A673 (cell line): Measurements from ENCODE around the gene GSG1L2.

ENCODE experiments used
- CTCF ChIP-seq: fragments of 300-800, 200-600 bp; sonication (generic); conservative IDR thresholded peaks from 2 replicates; pipeline ENCODE4 v1.5.1; 2017; ENCODE audit warnings: low read depth, mild to moderate bottlenecking, antibody characterized with exemption, low read length, moderate library complexity, mixed read lengths
- EZH2 ChIP-seq: fragments of 200-600 bp; sonication (generic); IDR thresholded peaks from 2 replicates; pipeline ENCODE4 v1.6.1; 2017; ENCODE audit warnings: borderline replicate concordance, low read depth, mild to moderate bottlenecking, mixed read lengths, antibody characterized with exemption, low read length; ENCODE audit not compliant: poor library complexity, severe bottlenecking

- TF ChIP-seq CTCF (no peak), EZH2 (no peak)
Measured at GRCh38 chr17:9776911-9777310, 45.0 kb downstream of the GSG1L2 start.
